HG03460 (cell line): Measurements from ENCODE around the gene NOS2.

Source experiments
- ATAC-seq: cut with Tn5 transposase; IDR thresholded peaks from one replicate; pipeline ENCODE4 v1.9.1; 2021; ENCODE audit not compliant: unreplicated experiment

NOS2 gene

GRCh38 chr17:27819145-27819544 is 18.8 kb upstream of the NOS2 start:
- ATAC-seq, result no peak

GRCh38 chr17:27818401-27819105 is 18.2 kb upstream of the NOS2 start:
- no peak for ATAC-seq

GRCh38 chr17:27817731-27818130 is 17.4 kb upstream of the NOS2 start:
- ATAC-seq, result no peak

- ATAC-seq, result no peak
Observed at GRCh38 chr17:27816946-27817345, 16.6 kb upstream of the NOS2 start.

- no peak for ATAC-seq
Observed at GRCh38 chr17:27811961-27812360, 11.6 kb upstream of the NOS2 start.

GRCh38 chr17:27810902-27811557 is 10.7 kb upstream of the NOS2 start:
- no peak for ATAC-seq

- no peak for ATAC-seq
Observed at GRCh38 chr17:27810211-27810901, 10.0 kb upstream of the NOS2 start.

- ATAC-seq, result no peak
Observed at GRCh38 chr17:27809555-27809954, 9.2 kb upstream of the NOS2 start.

- ATAC-seq, result no peak
Observed at GRCh38 chr17:27808628-27809027, 8.3 kb upstream of the NOS2 start.

- peak; percentile 68 for ATAC-seq
Observed at GRCh38 chr17:27807567-27808470, 7.5 kb upstream of the NOS2 start.

GRCh38 chr17:27805520-27806146 is 5.3 kb upstream of the NOS2 start:
- peak; percentile 57 for ATAC-seq

GRCh38 chr17:27804113-27804512 is 3.8 kb upstream of the NOS2 start:
- ATAC-seq, result no peak

GRCh38 chr17:27802962-27803680 is 2.8 kb upstream of the NOS2 start:
- ATAC-seq, result no peak

GRCh38 chr17:27802033-27802432 is 1.7 kb upstream of the NOS2 start:
- no peak for ATAC-seq

GRCh38 chr17:27798376-27798775 is 2.0 kb downstream of the NOS2 start:
- no peak for ATAC-seq

- no peak for ATAC-seq
Observed at GRCh38 chr17:27797390-27798091, 2.8 kb downstream of the NOS2 start.

- ATAC-seq, result no peak
Observed at GRCh38 chr17:27793906-27794569, 6.3 kb downstream of the NOS2 start.

- ATAC-seq, result no peak
Observed at GRCh38 chr17:27793168-27793905, 7.0 kb downstream of the NOS2 start.
